GM19455 (cell line): Measurements from ENCODE around the gene UBE3C.

ENCODE experiments used
- ATAC-seq: cut with Tn5 transposase; IDR thresholded peaks from one replicate; pipeline ENCODE4 v1.9.1; 2021; ENCODE audit not compliant: unreplicated experiment

Gene UBE3C

DNA sequence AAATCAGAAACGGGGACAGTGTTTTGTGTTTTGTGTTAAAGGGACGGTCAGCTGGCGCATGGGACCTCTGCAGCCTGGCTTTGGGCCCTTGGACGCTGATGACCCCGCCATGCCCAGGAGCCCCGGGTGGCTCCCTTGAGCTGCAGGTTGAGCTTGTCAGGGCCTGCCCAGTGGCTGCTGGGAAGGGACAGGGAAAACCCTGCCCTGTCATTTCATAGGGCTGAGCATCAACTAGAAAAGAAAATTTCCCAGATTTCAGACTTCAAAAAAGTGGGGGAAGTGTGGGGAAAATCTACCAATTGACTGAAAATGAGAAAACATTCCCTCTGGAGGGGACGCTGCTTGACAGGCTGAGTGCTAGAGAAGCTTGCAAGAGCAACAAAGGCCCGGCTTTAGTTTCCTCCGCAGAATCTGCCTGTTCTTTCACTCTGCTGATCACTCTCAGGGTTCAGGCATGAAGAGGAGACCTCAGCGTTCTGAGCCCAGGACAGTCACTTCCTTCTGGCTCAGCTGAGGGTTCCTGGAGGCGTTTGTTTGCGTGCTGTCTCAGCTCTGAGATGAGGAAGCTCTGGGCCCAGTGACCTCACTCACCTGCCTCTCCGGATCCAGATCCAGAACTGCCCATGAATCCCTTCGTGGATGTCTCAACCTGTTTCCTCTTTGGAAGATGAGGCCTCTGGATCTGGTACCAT is 179.4 kb downstream of the UBE3C start:
- no peak for ATAC-seq
